DMS153 treated with DMSO at 0.1 percent for 48 hours (cell line): ENCODE results near the gene ZFYVE27.

ENCODE experiments used
- DNase-seq: peaks from one replicate; lab custom pipeline; 2025; ENCODE audit not compliant: unreplicated experiment; lab: John Stamatoyannopoulos, UW

Gene ZFYVE27

GRCh38 chr10:97743169-97743943 lies 6.4 kb downstream of the ZFYVE27 start:
- no peak for DNase-seq

GRCh38 chr10:97744405-97745035 lies 7.6 kb downstream of the ZFYVE27 start:
- DNase-seq = no peak

GRCh38 chr10:97747573-97747972 lies 10.6 kb downstream of the ZFYVE27 start:
- no peak for DNase-seq

- no peak for DNase-seq
Observed at GRCh38 chr10:97748116-97748515, 11.2 kb downstream of the ZFYVE27 start.

GRCh38 chr10:97752956-97753355 lies 16.0 kb downstream of the ZFYVE27 start:
- no peak for DNase-seq

GRCh38 chr10:97754726-97755125 lies 17.8 kb downstream of the ZFYVE27 start:
- DNase-seq = no peak

GRCh38 chr10:97755718-97756117 lies 18.8 kb downstream of the ZFYVE27 start:
- no peak for DNase-seq

GRCh38 chr10:97757471-97757870 lies 20.5 kb downstream of the ZFYVE27 start:
- DNase-seq = no peak

- DNase-seq = peak; percentile 28
Observed at GRCh38 chr10:97759158-97759887, 22.4 kb downstream of the ZFYVE27 start.

GRCh38 chr10:97759946-97760345 lies 23.0 kb downstream of the ZFYVE27 start:
- DNase-seq = no peak

- no peak for DNase-seq
Observed at GRCh38 chr10:97760461-97761257, 23.7 kb downstream of the ZFYVE27 start.

GRCh38 chr10:97761331-97761865 lies 24.5 kb downstream of the ZFYVE27 start:
- DNase-seq = no peak

- DNase-seq = no peak
Observed at GRCh38 chr10:97762056-97762455, 25.1 kb downstream of the ZFYVE27 start.

GRCh38 chr10:97762816-97763215 lies 25.9 kb downstream of the ZFYVE27 start:
- DNase-seq = no peak

GRCh38 chr10:97763411-97763810 lies 26.5 kb downstream of the ZFYVE27 start:
- no peak for DNase-seq

GRCh38 chr10:97763947-97764346 lies 27.0 kb downstream of the ZFYVE27 start:
- DNase-seq = no peak

GRCh38 chr10:97764519-97764931 lies 27.6 kb downstream of the ZFYVE27 start:
- no peak for DNase-seq

GRCh38 chr10:97765201-97765600 lies 28.3 kb downstream of the ZFYVE27 start:
- DNase-seq = no peak

GRCh38 chr10:97766106-97766810 lies 29.3 kb downstream of the ZFYVE27 start:
- no peak for DNase-seq
